Endodermal cell (in vitro differentiated cells): ENCODE results near the gene TRRAP. TPM values are rescaled to one million over a fixed set of nuclear protein-coding genes. Genes with fewer than 3 reads are reported as not detected.

ENCODE experiments used
- DNase-seq: peaks from one replicate; pipeline ENCODE4 v3.0.0-alpha.2; 2017
- H3K27ac ChIP-seq: 2 replicates; pipeline ENCODE4 v1.5.1; 2013; ENCODE audit warnings: mild to moderate bottlenecking, low read depth, low read length, moderate library complexity
- H3K27me3 ChIP-seq: 2 replicates; pipeline ENCODE4 v1.6.1; 2013; ENCODE audit warnings: mild to moderate bottlenecking, low read length, moderate library complexity; ENCODE audit not compliant: insufficient read depth, control insufficient read depth, poor library complexity, severe bottlenecking
- H3K36me3 ChIP-seq: 2 replicates; pipeline ENCODE4 v1.7.0; 2013; ENCODE audit warnings: mild to moderate bottlenecking, low read length, moderate library complexity; ENCODE audit not compliant: control insufficient read depth, insufficient read depth
- H3K4me1 ChIP-seq: one replicate; pipeline ENCODE4 v1.7.0; 2013; ENCODE audit warnings: low read length; ENCODE audit not compliant: control insufficient read depth, insufficient read depth
- H3K4me3 ChIP-seq: 2 replicates; pipeline ENCODE4 v1.5.1; 2013; ENCODE audit warnings: mild to moderate bottlenecking, low read length, moderate library complexity
- H3K9ac ChIP-seq: 2 replicates; pipeline ENCODE4 v1.6.1; 2013; ENCODE audit warnings: mild to moderate bottlenecking, low read length, moderate library complexity; ENCODE audit not compliant: poor library complexity, severe bottlenecking; ENCODE audit errors: extremely low read depth
- H3K9me3 ChIP-seq: 2 replicates; pipeline ENCODE4 v1.6.1; 2013; ENCODE audit warnings: mild to moderate bottlenecking, low read length, moderate library complexity; ENCODE audit not compliant: control insufficient read depth
- H3K27ac Mint-ChIP-seq: 2 replicates; pipeline ENCODE4 v1.8.0; 2020; ENCODE audit warnings: mixed read lengths
- H3K27me3 Mint-ChIP-seq: 2 replicates; pipeline ENCODE4 v1.8.0; 2021; ENCODE audit warnings: mild to moderate bottlenecking, mixed read lengths; ENCODE audit not compliant: insufficient read depth
- H3K36me3 Mint-ChIP-seq: 2 replicates; pipeline ENCODE4 v1.8.0; 2020; ENCODE audit warnings: low read depth, mixed read lengths
- H3K4me1 Mint-ChIP-seq: 2 replicates; pipeline ENCODE4 v1.8.0; 2020; ENCODE audit warnings: mixed read lengths
- H3K4me3 Mint-ChIP-seq: 2 replicates; pipeline ENCODE4 v1.8.0; 2020; ENCODE audit warnings: mild to moderate bottlenecking, moderate library complexity, mixed read lengths
- H3K9me3 Mint-ChIP-seq: 2 replicates; pipeline ENCODE4 v1.8.0; 2020; ENCODE audit warnings: mild to moderate bottlenecking, mixed read lengths
- CTCF ChIP-seq: fragments of 200-600 bp; sonication (generic); conservative IDR thresholded peaks from 2 replicates; pipeline ENCODE4 v1.5.0; 2021; ENCODE audit warnings: antibody characterized with exemption, mild to moderate bottlenecking
- WGBS, 2 experiments: methylation state at CpG; one replicate each; pipeline versions ENCODE4 v1.1.5 to v1.1.7; 2013; ENCODE audit warnings: missing lambda C conversion rate in 2 of 2, mixed read lengths in 1 of 2; ENCODE audit not compliant: insufficient coverage in 1 of 2, insufficient read length in 1 of 2; 5-methylcytosine and 5-hydroxymethylcytosine counted together
- total RNA-seq, 2 donors: library from RNA; stranded (reverse); fragmentation: NEBNext Ultra II Directional in 1 of 2; extraction: Animal tissue kit (Norgen Biotek cat#: 25700) in 1 of 2; gene quantifications; 2 replicates in 1 of 2; 3 replicates in 1 of 2; pipeline ENCODE4 v1.2.1, GENCODE V29; 2021

The TRRAP gene
- total RNA-seq, 2 donors from 2014 or later: 64.3 to 68.8 TPM

- Histone ChIP-seq H3K27me3 (no peaks in the 10 kb centered on the region), H3K4me3 (no peak overlapping the region), H3K9me3 (no peaks in the 10 kb centered on the region), H3K27ac (no peak overlapping the region), H3K9ac (no peak overlapping the region), H3K36me3 (peaks cover 84% of the 10 kb centered on the region), H3K4me1 (no peaks in the 10 kb centered on the region)
- H3K27ac Mint-ChIP-seq: peak overlapping the region; percentile 37
- H3K9me3 Mint-ChIP-seq: no peaks in the 10 kb centered on the region
- no peaks in the 10 kb centered on the region for H3K4me1 Mint-ChIP-seq
- H3K36me3 Mint-ChIP-seq: peaks cover 84% of the 10 kb centered on the region
- H3K27me3 Mint-ChIP-seq: no peaks in the 10 kb centered on the region
- H3K4me3 Mint-ChIP-seq: no peak overlapping the region
- peak; percentile 25 for DNase-seq
- no peak for TF ChIP-seq CTCF
- 93% methylated on average over 6 to 9 of the region's 9 CpGs for WGBS, 2 experiments
Observed at GRCh38 chr7:99010281-99010680, 131.9 kb downstream of the TRRAP start.

GRCh38 chr7:99011341-99011705, 133.0 kb downstream of the TRRAP start:
- H3K9me3 ChIP-seq: no peaks in the 10 kb centered on the region
- Mint-ChIP-seq H3K4me1 (no peaks in the 10 kb centered on the region), H3K27ac (no peak overlapping the region), H3K36me3 (peaks cover 84% of the 10 kb centered on the region), H3K27me3 (no peaks in the 10 kb centered on the region), H3K9me3 (peaks cover under 1% of the 10 kb centered on the region), H3K4me3 (no peak overlapping the region)
- H3K27ac ChIP-seq: no peak overlapping the region
- peaks cover 80% of the 10 kb centered on the region for H3K36me3 ChIP-seq
- DNase-seq: peak; percentile 44
- H3K27me3 ChIP-seq: no peaks in the 10 kb centered on the region
- no peaks in the 10 kb centered on the region for H3K4me1 ChIP-seq
- WGBS, 2 experiments: 94 to 96% methylated on average over 21 to 24 of the region's 24 CpGs
- H3K4me3 ChIP-seq: no peak overlapping the region
- no peak for TF ChIP-seq CTCF
- no peak overlapping the region for H3K9ac ChIP-seq

GRCh38 chr7:99011706-99012404, 133.5 kb downstream of the TRRAP start:
- peaks cover 84% of the 10 kb centered on the region for H3K36me3 Mint-ChIP-seq
- no peaks in the 10 kb centered on the region for H3K27me3 ChIP-seq
- no peaks in the 10 kb centered on the region for H3K4me1 ChIP-seq
- H3K27ac Mint-ChIP-seq: no peak overlapping the region
- no peaks in the 10 kb centered on the region for H3K27me3 Mint-ChIP-seq
- no peaks in the 10 kb centered on the region for H3K4me1 Mint-ChIP-seq
- H3K36me3 ChIP-seq: peaks cover 74% of the 10 kb centered on the region
- H3K4me3 ChIP-seq: no peak overlapping the region
- no peaks in the 10 kb centered on the region for H3K9me3 ChIP-seq
- peaks cover 6% of the 10 kb centered on the region for H3K9me3 Mint-ChIP-seq
- 97 to 98% methylated on average over 33 to 36 of the region's 36 CpGs for WGBS, 2 experiments
- no peak overlapping the region for H3K9ac ChIP-seq
- peak; percentile 33 for DNase-seq
- H3K27ac ChIP-seq: no peak overlapping the region
- no peak overlapping the region for H3K4me3 Mint-ChIP-seq
- TF ChIP-seq CTCF: no peak
